ENCODE measurements around the gene GSTM5. TPM values are rescaled to one million over a fixed set of nuclear protein-coding genes. Genes with fewer than 3 reads are reported as not detected.
"Not testable (repeated sequence)": the region's sequence is repeated elsewhere in the genome, so short reads cannot be mapped to it uniquely, and the experiment has no call there.

Gene GSTM5
- total and polyA plus RNA-seq, 5 experiments from 2014 or later, result 1.1 TPM; not detected in 4

DNA sequence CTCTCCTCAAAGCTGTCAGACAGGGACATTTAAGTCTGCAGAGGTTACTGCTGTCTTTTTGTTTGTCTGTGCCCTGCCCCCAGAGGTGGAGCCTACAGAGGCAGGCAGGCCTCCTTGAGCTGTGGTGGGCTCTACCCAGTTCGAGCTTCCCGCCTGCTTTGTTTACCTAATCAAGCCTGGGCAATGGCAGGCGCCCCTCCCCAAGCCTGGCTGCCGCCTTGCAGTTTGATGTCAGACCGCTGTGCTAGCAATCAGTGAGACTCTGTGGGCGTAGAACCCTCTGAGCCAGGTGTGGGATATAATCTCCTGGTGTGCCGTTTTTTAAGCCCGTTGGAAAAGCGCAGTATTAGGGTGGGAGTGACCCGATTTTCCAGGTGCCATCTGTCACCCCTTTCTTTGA is 36.3 kb downstream of the GSTM5 start:
- POLR2A ChIA-PET, H3K9me3 Mint-ChIP-seq, H3K4me3 Mint-ChIP-seq, H3K27ac Mint-ChIP-seq, ATAC-seq, H3K4me1 Mint-ChIP-seq, H3K36me3 Mint-ChIP-seq, DNase-seq: not testable (repeated sequence)
- H3K27me3 Mint-ChIP-seq, result peaks cover 6 to 38% (median 32%) of the 10 kb centered on the region in 5 donors

DNA sequence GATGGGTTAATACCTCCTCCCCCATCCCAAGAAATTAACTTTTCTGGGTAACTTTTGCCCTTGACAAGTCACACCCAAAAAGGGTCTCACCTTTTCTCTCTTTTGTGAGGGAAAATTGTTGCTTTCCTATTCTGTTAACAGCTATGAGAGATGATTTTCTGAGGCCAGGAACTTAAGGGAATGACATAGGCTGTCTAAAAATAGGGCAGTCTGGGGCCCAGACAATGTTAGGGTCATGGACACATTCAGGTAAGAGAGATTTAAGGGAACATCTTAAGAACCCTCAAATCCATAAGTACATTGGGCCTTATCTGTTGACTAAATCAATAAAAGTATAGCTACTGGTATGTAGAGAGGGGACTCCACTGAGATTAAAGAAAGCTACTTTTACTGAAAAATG is 37.2 kb downstream of the GSTM5 start:
- POLR2A ChIA-PET, result no interaction called here
- no peak overlapping the region for H3K4me3 Mint-ChIP-seq
- no peak for ATAC-seq
- peaks cover 6 to 38% (median 32%) of the 10 kb centered on the region in 5 donors for H3K27me3 Mint-ChIP-seq
- peaks cover 0 to 4% (median 0%) of the 10 kb centered on the region in 9 donors for H3K9me3 Mint-ChIP-seq
- no peak for DNase-seq
- H3K4me1 Mint-ChIP-seq, result no peaks in the 10 kb centered on the region
- peaks cover 0 to 5% (median 0%) of the 10 kb centered on the region in 3 donors for H3K36me3 Mint-ChIP-seq
- H3K27ac Mint-ChIP-seq, result no peak overlapping the region

DNA sequence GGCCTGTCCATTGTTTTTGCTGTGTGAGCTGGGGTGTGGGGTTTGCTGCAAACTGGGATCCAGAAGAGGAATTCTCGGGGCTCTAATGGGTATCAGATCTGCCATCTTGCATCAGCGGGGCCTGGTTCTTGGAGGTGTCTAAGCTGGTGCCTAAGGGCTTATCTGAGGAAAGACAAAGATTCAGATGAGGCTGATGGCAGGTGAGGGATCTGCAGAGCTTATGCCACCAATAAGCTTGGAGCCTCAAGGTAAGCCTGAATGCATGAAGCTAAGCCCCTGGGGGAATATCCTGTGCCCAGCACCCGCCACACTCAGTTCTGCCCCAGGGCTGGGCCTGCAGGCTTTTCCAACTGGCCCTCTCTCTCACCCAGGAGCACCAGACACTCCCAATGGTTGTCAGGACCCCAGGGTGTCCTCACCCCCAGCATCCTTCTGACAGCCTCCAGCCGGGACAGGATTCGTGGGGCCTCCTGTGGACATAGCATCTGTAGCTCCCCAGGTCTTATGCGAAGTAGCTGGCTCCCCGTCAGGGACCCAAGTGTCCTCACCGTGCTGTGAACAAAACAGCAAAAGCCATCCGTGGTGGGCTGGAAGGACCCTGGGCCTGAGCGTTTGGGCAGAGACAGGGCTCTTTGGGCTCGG is 38.3 kb downstream of the GSTM5 start:
- Mint-ChIP-seq H3K4me3 (no peak overlapping the region), H3K4me1 (no peaks in the 10 kb centered on the region), H3K36me3 (peaks cover 0 to 5% (median 0%) of the 10 kb centered on the region in 3 donors), H3K27ac (no peak overlapping the region), H3K27me3 (peaks cover 6 to 38% (median 32%) of the 10 kb centered on the region in 5 donors), H3K9me3 (peaks cover 0 to 4% (median 0%) of the 10 kb centered on the region in 9 donors)
- ATAC-seq, result no peak
- peak in 1 of 10 donors; percentile 3 for DNase-seq
- POLR2A ChIA-PET, result no interaction called here

DNA sequence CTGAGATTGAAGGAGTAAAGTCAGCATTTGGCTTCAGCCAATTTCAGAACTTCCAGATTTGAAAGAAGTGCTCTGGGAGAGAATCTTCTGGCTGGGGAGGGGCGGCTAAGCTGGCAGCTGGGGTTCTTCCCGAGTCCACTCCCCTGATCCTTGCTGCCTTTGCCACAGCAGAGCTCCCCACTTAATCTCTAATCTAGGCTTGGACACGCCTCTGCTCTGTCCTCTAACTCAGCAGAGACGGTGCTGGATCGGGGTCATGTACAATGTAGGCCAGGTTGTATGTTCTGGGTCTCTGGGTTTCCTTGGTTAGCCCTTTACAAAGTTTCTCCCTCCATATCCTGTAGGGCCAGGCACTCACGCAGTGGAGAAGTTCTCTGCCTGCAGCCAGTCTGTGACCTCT is 38.9 kb downstream of the GSTM5 start:
- Mint-ChIP-seq H3K36me3 (peaks cover 0 to 5% (median 0%) of the 10 kb centered on the region in 3 donors), H3K27ac (no peak overlapping the region), H3K9me3 (peaks cover 0 to 4% (median 0%) of the 10 kb centered on the region in 9 donors), H3K4me1 (no peaks in the 10 kb centered on the region), H3K4me3 (no peak overlapping the region), H3K27me3 (peaks cover 6 to 38% (median 32%) of the 10 kb centered on the region in 5 donors)
- POLR2A ChIA-PET, result no interaction called here
- ATAC-seq (no peak), DNase-seq (no peak)

DNA sequence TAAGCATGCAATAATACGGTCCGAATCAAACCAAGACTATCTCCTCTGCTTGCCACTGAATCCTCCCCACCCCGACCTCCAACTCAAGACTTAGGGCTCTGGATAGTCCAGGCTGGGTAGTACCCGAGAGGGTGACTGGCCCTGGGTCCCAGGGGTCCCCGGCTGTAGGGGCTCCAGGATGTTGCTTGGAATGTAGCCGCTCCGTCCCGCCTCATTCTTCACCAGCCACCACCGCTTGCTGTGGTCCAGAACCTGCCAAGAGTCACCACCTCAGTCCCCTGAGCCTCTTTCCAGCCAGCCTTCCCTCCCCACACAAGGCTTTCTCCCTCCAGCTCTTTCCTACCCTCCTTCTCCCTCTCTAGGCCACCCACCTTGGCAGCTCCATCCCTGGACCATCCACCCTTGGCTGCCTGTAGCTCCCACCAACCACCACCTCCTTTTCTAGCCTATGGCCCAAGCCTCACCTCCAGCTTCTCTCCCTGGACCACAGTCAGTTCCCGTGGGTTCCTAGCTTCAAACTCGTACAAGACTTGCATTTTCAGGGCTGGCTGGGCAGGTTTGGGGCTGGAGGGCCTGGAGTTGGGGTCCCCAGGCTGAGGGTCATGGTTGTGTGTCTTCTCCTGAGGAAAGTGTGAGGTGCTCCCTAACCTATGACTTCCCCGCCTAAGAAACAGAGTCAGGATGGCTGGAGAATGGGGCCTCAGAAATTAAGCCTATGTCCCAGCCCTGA is 39.6 kb downstream of the GSTM5 start:
- no peaks in the 10 kb centered on the region for H3K4me1 Mint-ChIP-seq
- peaks cover 6 to 38% (median 31%) of the 10 kb centered on the region in 5 donors for H3K27me3 Mint-ChIP-seq
- no peak for ATAC-seq
- POLR2A ChIA-PET, result no interaction called here
- H3K27ac Mint-ChIP-seq, result no peak overlapping the region
- H3K9me3 Mint-ChIP-seq, result peaks cover 0 to 4% (median 0%) of the 10 kb centered on the region in 9 donors
- peaks cover 0 to 5% (median 0%) of the 10 kb centered on the region in 3 donors for H3K36me3 Mint-ChIP-seq
- DNase-seq, result peak in 1 of 10 donors; percentile 14
- H3K4me3 Mint-ChIP-seq, result no peak overlapping the region

DNA sequence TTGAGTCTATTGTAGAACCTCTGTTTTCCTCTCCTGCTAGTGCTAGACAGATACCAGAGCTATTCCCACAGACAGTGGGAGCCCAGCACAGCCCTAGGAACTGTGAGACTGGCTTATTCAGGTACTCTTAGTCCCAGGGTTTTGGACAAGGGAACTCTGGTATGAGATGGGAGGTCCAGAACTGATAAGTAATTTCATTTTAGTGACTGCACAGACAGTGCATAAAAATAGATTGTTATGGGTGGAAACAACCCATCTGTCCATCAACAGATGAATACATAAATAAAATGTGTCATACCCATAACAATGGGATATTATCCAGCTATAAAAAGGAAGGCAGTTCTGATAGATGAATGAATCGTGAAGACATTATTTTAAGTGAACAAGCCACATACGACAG is 42.7 kb downstream of the GSTM5 start:
- no peak for ATAC-seq
- peaks cover 0 to 25% (median 12%) of the 10 kb centered on the region in 5 donors for H3K27me3 Mint-ChIP-seq
- H3K36me3 Mint-ChIP-seq, result no peaks in the 10 kb centered on the region
- POLR2A ChIA-PET, result interaction anchor here (0.9 kb wide), 1 partner anchor 15 kb away, joined by 3 read pairs; no protein-coding TSS in a partner anchor
- H3K4me3 Mint-ChIP-seq, result no peak overlapping the region
- no peaks in the 10 kb centered on the region for H3K4me1 Mint-ChIP-seq
- H3K9me3 Mint-ChIP-seq, result no peaks in the 10 kb centered on the region
- no peak for DNase-seq
- H3K27ac Mint-ChIP-seq, result no peak overlapping the region

DNA sequence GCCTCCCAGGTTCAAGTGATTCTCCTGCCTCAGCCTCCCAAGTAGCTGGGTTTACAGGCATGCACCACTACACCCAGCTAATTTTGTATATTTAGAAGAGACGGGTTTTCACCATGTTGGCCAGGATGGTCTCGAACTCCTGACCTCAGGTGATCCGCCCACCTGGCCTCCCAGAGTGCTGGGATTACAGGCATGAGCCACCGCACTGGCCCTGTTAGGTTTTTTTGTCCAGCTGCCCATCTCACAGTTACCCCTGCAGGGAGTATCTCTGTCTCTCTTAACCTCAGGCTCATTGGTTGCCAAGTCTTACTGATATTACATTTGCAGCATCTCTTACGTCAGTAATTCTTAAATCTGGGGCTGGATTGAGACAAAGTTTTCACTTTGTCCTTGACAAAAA is 44.3 kb downstream of the GSTM5 start:
- POLR2A ChIA-PET, H3K4me3 Mint-ChIP-seq, DNase-seq: not testable (repeated sequence)

DNA sequence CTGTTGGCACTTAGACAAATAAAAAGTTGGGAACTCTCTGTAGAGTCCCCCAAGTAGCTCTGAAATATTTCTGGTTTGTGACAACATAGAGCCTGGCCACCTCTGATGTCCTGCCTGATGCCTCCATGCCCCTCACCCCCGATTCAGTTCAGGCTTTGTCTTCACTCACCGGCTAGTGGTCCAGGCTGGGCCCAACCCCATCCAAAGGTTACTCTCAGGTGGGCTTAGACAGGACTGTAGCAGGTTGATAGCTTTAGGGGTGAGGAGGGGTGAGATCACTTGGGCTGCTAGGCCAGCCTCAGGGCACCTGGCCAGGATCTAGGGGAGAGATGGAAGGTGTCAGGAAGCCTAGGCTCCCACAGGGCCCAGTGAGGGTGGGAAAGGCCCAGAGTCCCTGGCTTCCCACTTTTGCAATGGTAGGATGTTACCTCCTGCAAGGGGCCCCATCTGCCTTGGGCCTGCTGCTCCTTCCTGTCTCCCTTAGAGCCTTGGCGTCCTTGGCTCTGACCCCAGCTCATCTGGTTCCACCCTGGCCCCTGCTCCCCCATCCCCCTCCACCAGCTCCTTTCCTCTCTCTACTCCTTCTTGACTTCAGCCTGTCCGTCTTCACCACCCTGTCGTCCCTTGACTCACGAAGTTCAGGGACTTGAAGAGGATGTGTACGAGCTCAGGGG is 44.9 kb downstream of the GSTM5 start:
- no peaks in the 10 kb centered on the region for H3K9me3 Mint-ChIP-seq
- no peak for ATAC-seq
- no peak overlapping the region for H3K27ac Mint-ChIP-seq
- no peak overlapping the region for H3K4me3 Mint-ChIP-seq
- H3K27me3 Mint-ChIP-seq, result peaks cover 0 to 8% (median 2%) of the 10 kb centered on the region in 5 donors
- H3K4me1 Mint-ChIP-seq, result no peaks in the 10 kb centered on the region
- peak in 2 of 10 donors; percentile 5 to 56 for DNase-seq
- POLR2A ChIA-PET, result no interaction called here
- no peaks in the 10 kb centered on the region for H3K36me3 Mint-ChIP-seq

More for the DNA sequence above, 44.3 kb downstream of the GSTM5 start:
- H3K27me3 Mint-ChIP-seq, result peaks cover 0 to 15% (median 4%) of the 10 kb centered on the region in 5 donors
- not testable (repeated sequence) for H3K9me3 Mint-ChIP-seq, ATAC-seq, H3K4me1 Mint-ChIP-seq, H3K36me3 Mint-ChIP-seq, H3K27ac Mint-ChIP-seq

DNA sequence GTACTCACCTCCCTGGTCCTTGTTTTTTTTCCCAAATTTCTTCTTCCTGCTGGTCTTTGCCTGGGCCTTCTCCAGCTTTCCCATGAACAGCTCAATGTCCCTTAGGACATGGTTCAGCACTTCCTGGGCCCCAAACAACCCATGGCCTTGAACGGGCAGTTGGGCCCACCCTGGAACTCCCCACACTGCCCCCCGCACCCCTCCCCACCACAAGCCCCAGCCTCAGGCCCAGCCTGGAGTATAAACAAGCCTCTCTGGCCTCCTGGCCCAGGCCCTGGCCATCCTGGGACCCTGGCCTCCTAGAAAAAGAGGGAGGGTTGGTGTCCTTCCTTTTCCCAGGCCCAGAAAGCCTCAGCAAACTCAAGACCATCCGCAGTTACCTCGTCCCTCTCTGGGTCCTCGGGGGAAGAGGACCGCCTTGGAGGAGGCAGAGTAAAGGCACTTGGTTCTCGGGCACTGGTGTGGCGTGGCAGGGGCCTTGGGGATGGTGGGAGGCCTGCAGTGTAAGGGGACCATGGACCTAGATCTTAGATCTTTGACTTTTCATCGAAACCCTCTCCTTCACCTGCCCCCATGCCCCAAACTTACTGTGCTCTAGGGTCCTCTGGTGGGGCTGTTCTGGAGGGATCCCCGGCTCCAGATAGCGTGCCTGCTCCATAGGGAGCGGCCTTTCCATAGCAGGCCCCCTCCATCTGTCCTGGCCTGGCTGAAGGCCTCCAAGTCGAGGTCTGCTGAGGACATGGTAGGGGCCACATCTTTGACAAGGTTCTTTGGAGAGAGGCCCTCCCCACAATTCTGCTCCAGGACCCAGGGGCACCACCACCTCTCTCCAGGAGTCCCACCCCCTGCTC is 46.1 kb downstream of the GSTM5 start:
- peak in 2 of 10 donors; percentile 8 to 49 for DNase-seq

DNA sequence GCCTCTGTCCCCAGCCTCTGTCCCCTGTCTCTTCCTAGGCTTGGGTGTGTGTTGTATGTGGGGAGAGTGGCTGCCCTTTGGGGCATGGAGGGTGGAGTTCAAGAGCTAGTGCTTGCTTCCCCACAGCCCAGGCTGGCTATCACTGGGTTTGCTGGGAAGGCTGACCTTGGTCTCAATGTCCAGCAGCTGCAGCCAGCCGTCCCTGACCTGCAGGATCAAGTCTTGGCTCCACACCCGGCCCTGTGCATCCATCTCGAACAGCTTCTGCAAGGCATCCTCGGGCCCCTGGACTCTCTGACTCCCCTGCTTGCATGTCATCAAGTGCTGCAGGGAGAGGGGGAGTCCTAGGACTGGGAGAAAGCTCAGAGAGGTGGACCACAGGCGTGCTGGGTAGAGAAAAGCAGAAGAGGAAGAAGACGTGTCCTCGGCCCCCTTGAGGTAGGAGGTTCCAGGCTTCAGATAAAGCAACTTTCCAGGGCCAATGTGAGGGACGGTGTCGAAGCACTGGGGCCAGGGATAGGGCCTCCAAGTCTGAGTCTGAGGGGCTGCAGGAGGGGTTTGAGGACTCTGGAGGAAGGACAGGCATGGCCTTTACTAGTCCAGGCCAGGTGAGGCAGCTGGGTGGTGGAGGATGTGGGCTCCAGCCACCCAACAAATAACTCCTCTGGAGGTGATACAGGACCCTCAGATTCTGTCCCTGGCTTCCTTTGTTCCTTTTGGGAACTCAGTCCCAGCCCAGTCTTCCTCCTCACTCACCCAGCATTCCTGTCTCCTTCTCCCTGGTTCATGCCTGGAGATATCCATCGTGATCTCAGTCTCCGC is 47.7 kb downstream of the GSTM5 start:
- no peak overlapping the region for H3K4me3 Mint-ChIP-seq
- peak overlapping the region in 1 of 10 donors; percentile 38 for H3K27ac Mint-ChIP-seq
- H3K9me3 Mint-ChIP-seq, result no peaks in the 10 kb centered on the region
- no peaks in the 10 kb centered on the region for H3K36me3 Mint-ChIP-seq
- H3K27me3 Mint-ChIP-seq, result peaks cover 0 to 2% (median 0%) of the 10 kb centered on the region in 5 donors
- peaks cover 0 to 2% (median 0%) of the 10 kb centered on the region in 4 donors for H3K4me1 Mint-ChIP-seq
- ATAC-seq, result no peak
- DNase-seq, result peak in 2 of 10 donors; percentile 15 to 50
- POLR2A ChIA-PET, result no interaction called here

More for the DNA sequence above, 46.1 kb downstream of the GSTM5 start:
- peaks cover 0 to 2% (median 0%) of the 10 kb centered on the region in 4 donors for H3K4me1 Mint-ChIP-seq
- no peak for ATAC-seq
- H3K9me3 Mint-ChIP-seq, result no peaks in the 10 kb centered on the region
- H3K4me3 Mint-ChIP-seq, result no peak overlapping the region
- H3K27ac Mint-ChIP-seq, result no peak overlapping the region
- POLR2A ChIA-PET, result no interaction called here
- peaks cover 0 to 2% (median 0%) of the 10 kb centered on the region in 5 donors for H3K27me3 Mint-ChIP-seq
- H3K36me3 Mint-ChIP-seq, result no peaks in the 10 kb centered on the region

DNA sequence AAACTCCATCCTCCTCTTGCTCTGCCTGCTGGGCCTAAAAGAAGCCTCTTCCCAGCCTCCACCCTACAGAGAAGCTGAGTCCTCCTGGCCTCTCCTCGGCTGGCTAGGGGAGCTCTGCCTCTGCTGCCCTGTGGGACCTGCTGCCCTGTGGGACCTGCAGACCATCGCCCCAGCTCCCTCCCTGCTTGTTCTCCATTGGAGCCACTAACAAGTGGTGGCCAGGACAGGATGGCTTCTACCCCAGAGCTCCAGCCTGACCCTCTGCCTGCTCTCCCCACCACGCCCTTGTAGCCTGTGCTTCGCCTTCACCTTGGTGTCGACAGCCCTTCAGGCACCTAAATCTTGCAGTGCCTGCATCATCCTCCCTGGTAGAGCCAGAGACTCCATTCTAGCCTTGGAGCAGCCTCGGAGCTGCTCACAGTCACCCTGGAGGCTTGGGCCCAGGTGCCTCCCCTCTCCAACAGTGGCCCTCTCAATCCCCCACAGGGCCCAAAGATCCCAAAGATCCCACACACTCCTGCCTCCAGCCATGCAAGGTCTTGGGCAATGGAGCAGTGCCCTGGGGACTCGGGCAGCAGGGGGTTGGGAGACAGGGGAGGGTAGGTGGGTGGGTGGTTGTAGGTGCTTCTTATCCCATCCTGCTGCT is 48.7 kb downstream of the GSTM5 start:
- peaks cover 0 to 3% (median 0%) of the 10 kb centered on the region in 5 donors for H3K27me3 Mint-ChIP-seq

More for the DNA sequence above, 48.7 kb downstream of the GSTM5 start:
- no peaks in the 10 kb centered on the region for H3K9me3 Mint-ChIP-seq
- peak in 2 of 10 donors; percentile 12 to 31 for DNase-seq
- H3K36me3 Mint-ChIP-seq, result no peaks in the 10 kb centered on the region
- no peak for ATAC-seq
- peak overlapping the region in 2 of 10 donors; percentile 38 to 43 for H3K27ac Mint-ChIP-seq
- no peak overlapping the region for H3K4me3 Mint-ChIP-seq
- H3K4me1 Mint-ChIP-seq, result peaks cover 0 to 2% (median 0%) of the 10 kb centered on the region in 4 donors
- POLR2A ChIA-PET, result no interaction called here

All from naive thymus-derived CD8-positive, alpha-beta T cell (primary cell).